ENCODE results near the gene ESPN.
"Not testable (repeated sequence)": the region's sequence is repeated elsewhere in the genome, so short reads cannot be mapped to it uniquely, and the experiment has no call there.

The ESPN gene

GRCh38 chr1:6455752-6456520 lies 31.4 kb downstream of the ESPN start:
- Mint-ChIP-seq H3K27me3 (peaks cover 57 to 72% of the 10 kb centered on the region in 2 donors), H3K4me3 (peak overlapping the region in 1 of 2 donors; percentile 29), H3K4me1 (peaks cover 19% of the 10 kb centered on the region in 2 donors)
- H3K27ac Mint-ChIP-seq; H3K9me3 Mint-ChIP-seq; DNase-seq; ATAC-seq (replicated peaks); H3K36me3 Mint-ChIP-seq: not testable (repeated sequence)

- peaks cover 54 to 74% of the 10 kb centered on the region in 2 donors for H3K27me3 Mint-ChIP-seq
- H3K36me3 Mint-ChIP-seq, result no peaks in the 10 kb centered on the region
- DNase-seq (no peak), ATAC-seq (replicated peaks) (no peak)
- no peaks in the 10 kb centered on the region for H3K9me3 Mint-ChIP-seq
- peaks cover 19 to 20% of the 10 kb centered on the region in 2 donors for H3K4me1 Mint-ChIP-seq
- no peak overlapping the region for H3K4me3 Mint-ChIP-seq
- H3K27ac Mint-ChIP-seq, result no peak overlapping the region
Measured at GRCh38 chr1:6456800-6457466, 32.4 kb downstream of the ESPN start.

- Mint-ChIP-seq H3K27ac (no peak overlapping the region), H3K4me1 (peaks cover 12 to 16% of the 10 kb centered on the region in 2 donors), H3K27me3 (peaks cover 59 to 74% of the 10 kb centered on the region in 2 donors), H3K4me3 (peak overlapping the region; percentile 50 to 70), H3K9me3 (no peaks in the 10 kb centered on the region), H3K36me3 (no peaks in the 10 kb centered on the region)
- peak; percentile 13 to 19 for ATAC-seq (replicated peaks)
- DNase-seq, result no peak
Measured at GRCh38 chr1:6459850-6460265, 35.3 kb downstream of the ESPN start.

GRCh38 chr1:6460301-6461050 lies 35.9 kb downstream of the ESPN start:
- ATAC-seq (replicated peaks), result peak; percentile 75 to 76
- Mint-ChIP-seq H3K27me3 (peaks cover 62 to 79% of the 10 kb centered on the region in 2 donors), H3K4me1 (peaks cover 12 to 16% of the 10 kb centered on the region in 2 donors)

GRCh38 chr1:6461051-6461530 lies 36.5 kb downstream of the ESPN start:
- peak overlapping the region; percentile 65 to 70 for H3K4me3 Mint-ChIP-seq
- ATAC-seq (replicated peaks) (no peak), DNase-seq (no peak)
- H3K9me3 Mint-ChIP-seq, result no peaks in the 10 kb centered on the region
- peaks cover 10 to 16% of the 10 kb centered on the region in 2 donors for H3K4me1 Mint-ChIP-seq
- H3K27ac Mint-ChIP-seq, result no peak overlapping the region
- no peaks in the 10 kb centered on the region for H3K36me3 Mint-ChIP-seq
- H3K27me3 Mint-ChIP-seq, result peaks cover 58 to 79% of the 10 kb centered on the region in 2 donors

More at GRCh38 chr1:6460301-6461050, 35.9 kb downstream of the ESPN start:
- H3K36me3 Mint-ChIP-seq, result no peaks in the 10 kb centered on the region
- no peak overlapping the region for H3K27ac Mint-ChIP-seq
- DNase-seq, result no peak
- H3K9me3 Mint-ChIP-seq, result no peaks in the 10 kb centered on the region
- peak overlapping the region; percentile 65 to 70 for H3K4me3 Mint-ChIP-seq

- Mint-ChIP-seq H3K36me3 (no peaks in the 10 kb centered on the region), H3K4me3 (no peak overlapping the region), H3K4me1 (peaks cover 10 to 16% of the 10 kb centered on the region in 2 donors), H3K9me3 (no peaks in the 10 kb centered on the region), H3K27me3 (peaks cover 51 to 75% of the 10 kb centered on the region in 2 donors), H3K27ac (no peak overlapping the region)
- DNase-seq, result no peak
- ATAC-seq (replicated peaks), result no peak
Measured at GRCh38 chr1:6461538-6462411, 37.2 kb downstream of the ESPN start.

- ATAC-seq (replicated peaks) (no peak), DNase-seq (no peak)
- H3K9me3 Mint-ChIP-seq, result no peaks in the 10 kb centered on the region
- peaks cover 49 to 75% of the 10 kb centered on the region in 2 donors for H3K27me3 Mint-ChIP-seq
- H3K4me1 Mint-ChIP-seq, result peaks cover 10 to 16% of the 10 kb centered on the region in 2 donors
- H3K27ac Mint-ChIP-seq, result no peak overlapping the region
- no peak overlapping the region for H3K4me3 Mint-ChIP-seq
- H3K36me3 Mint-ChIP-seq, result no peaks in the 10 kb centered on the region
Measured at GRCh38 chr1:6462412-6463119, 38.0 kb downstream of the ESPN start.

GRCh38 chr1:6463120-6463412 lies 38.5 kb downstream of the ESPN start:
- Mint-ChIP-seq H3K27me3 (peaks cover 51 to 77% of the 10 kb centered on the region in 2 donors), H3K9me3 (no peaks in the 10 kb centered on the region), H3K36me3 (no peaks in the 10 kb centered on the region), H3K4me1 (peaks cover 10 to 16% of the 10 kb centered on the region in 2 donors), H3K4me3 (no peak overlapping the region), H3K27ac (no peak overlapping the region)
- ATAC-seq (replicated peaks) (no peak), DNase-seq (no peak)

GRCh38 chr1:6464514-6464836 lies 39.9 kb downstream of the ESPN start:
- ATAC-seq (replicated peaks) (no peak), DNase-seq (no peak)
- Mint-ChIP-seq H3K27ac (no peak overlapping the region), H3K36me3 (no peaks in the 10 kb centered on the region), H3K4me3 (no peak overlapping the region), H3K27me3 (peaks cover 48 to 77% of the 10 kb centered on the region in 2 donors), H3K9me3 (no peaks in the 10 kb centered on the region), H3K4me1 (peaks cover 9 to 14% of the 10 kb centered on the region in 2 donors)

- Mint-ChIP-seq H3K27ac (no peak overlapping the region), H3K4me1 (peaks cover 5 to 10% of the 10 kb centered on the region in 2 donors), H3K36me3 (no peaks in the 10 kb centered on the region), H3K4me3 (no peak overlapping the region), H3K27me3 (peaks cover 44 to 73% of the 10 kb centered on the region in 2 donors), H3K9me3 (no peaks in the 10 kb centered on the region)
- DNase-seq (no peak), ATAC-seq (replicated peaks) (no peak)
Measured at GRCh38 chr1:6464915-6465314, 40.3 kb downstream of the ESPN start.

- no peak overlapping the region for H3K4me3 Mint-ChIP-seq
- peaks cover 3 to 5% of the 10 kb centered on the region in 2 donors for H3K4me1 Mint-ChIP-seq
- DNase-seq, result no peak
- ATAC-seq (replicated peaks), result no peak
- no peaks in the 10 kb centered on the region for H3K9me3 Mint-ChIP-seq
- peaks cover 38 to 67% of the 10 kb centered on the region in 2 donors for H3K27me3 Mint-ChIP-seq
- no peak overlapping the region for H3K27ac Mint-ChIP-seq
- no peaks in the 10 kb centered on the region for H3K36me3 Mint-ChIP-seq
Measured at GRCh38 chr1:6465461-6466005, 41.0 kb downstream of the ESPN start.

- DNase-seq, result no peak
Measured at GRCh38 chr1:6466023-6466422, 41.4 kb downstream of the ESPN start, which contains the start of gene TNFRSF25. TSS of gene TNFRSF25 (minus strand) at chr1:6466173. CDS start at chr1:6466107, 66 bp downstream.

GRCh38 chr1:6466751-6467150 lies 42.2 kb downstream of the ESPN start:
- DNase-seq, result no peak
- H3K4me3 Mint-ChIP-seq, result no peak overlapping the region
- no peak overlapping the region for H3K27ac Mint-ChIP-seq
- H3K27me3 Mint-ChIP-seq, result peaks cover 32 to 54% of the 10 kb centered on the region in 2 donors
- no peak for ATAC-seq (replicated peaks)
- no peaks in the 10 kb centered on the region for H3K9me3 Mint-ChIP-seq
- no peaks in the 10 kb centered on the region for H3K4me1 Mint-ChIP-seq
- H3K36me3 Mint-ChIP-seq, result no peaks in the 10 kb centered on the region

More at GRCh38 chr1:6466023-6466422, 41.4 kb downstream of the ESPN start, which contains the start of gene TNFRSF25:
- H3K4me1 Mint-ChIP-seq, result peaks cover 0 to under 1% of the 10 kb centered on the region in 2 donors
- peak; percentile 27 to 29 for ATAC-seq (replicated peaks)
- H3K4me3 Mint-ChIP-seq, result no peak within 1 kb of the TSS
- H3K27ac Mint-ChIP-seq, result no peak within 1 kb of the TSS
- no peaks in the 10 kb centered on the region for H3K36me3 Mint-ChIP-seq
- H3K9me3 Mint-ChIP-seq, result no peaks in the 10 kb centered on the region
- peaks cover 33 to 62% of the 10 kb centered on the region in 2 donors for H3K27me3 Mint-ChIP-seq

All from stimulated activated naive B cell treated with anti-CD40 and anti-IgM and Interleukin-4, amounts not matched to agents 10 μg/mL and 1 μg/mL and 100 μg/mL, for 72 hours (primary cell).